Hepatocyte (in vitro differentiated cells): ENCODE data around the gene TPRG1L. TPM values are rescaled to one million over a fixed set of nuclear protein-coding genes. Genes with fewer than 3 reads are reported as not detected.

Source experiments
- DNase-seq: peaks from one replicate; pipeline ENCODE4 v3.0.0-alpha.2; 2016; ENCODE audit warnings: low spot score
- H2AFZ ChIP-seq: fragments of 200-600 bp; sonication (generic); 2 replicates; pipeline ENCODE4 v1.6.0; 2016; ENCODE audit warnings: antibody characterized with exemption, mild to moderate bottlenecking
- H3K27ac ChIP-seq: fragments of 200-600 bp; sonication (generic); 2 replicates; pipeline ENCODE4 v1.5.1; 2016; ENCODE audit warnings: mild to moderate bottlenecking
- H3K27me3 ChIP-seq: fragments of 200-600 bp; sonication (generic); 2 replicates; pipeline ENCODE4 v1.6.1; 2016
- H3K36me3 ChIP-seq: fragments of 200-600 bp; sonication (generic); replicated peaks from 2 replicates; pipeline ENCODE4 v1.5.1; 2016; ENCODE audit warnings: low read depth; ENCODE audit not compliant: insufficient read depth
- H3K4me1 ChIP-seq: fragments of 200-600 bp; sonication (generic); 2 replicates; pipeline ENCODE4 v1.5.1; 2016; ENCODE audit warnings: mild to moderate bottlenecking, moderate library complexity; ENCODE audit not compliant: insufficient read depth
- H3K4me2 ChIP-seq: fragments of 200-600 bp; sonication (generic); 2 replicates; pipeline ENCODE4 v1.6.0; 2016
- H3K4me3 ChIP-seq: fragments of 200-600 bp; sonication (generic); 2 replicates; pipeline ENCODE4 v1.5.1; 2016; ENCODE audit warnings: mild to moderate bottlenecking
- H3K79me2 ChIP-seq: fragments of 200-600 bp; sonication (generic); 2 replicates; pipeline ENCODE4 v1.6.0; 2017; ENCODE audit warnings: mild to moderate bottlenecking
- H3K9me2 ChIP-seq: fragments of 200-600 bp; sonication (generic); replicated peaks from 2 replicates; pipeline ENCODE4 v1.6.0; 2017; ENCODE audit warnings: mild to moderate bottlenecking; ENCODE audit not compliant: insufficient read depth
- H3K9me3 ChIP-seq: fragments of 200-600 bp; sonication (generic); 2 replicates; pipeline ENCODE4 v1.5.1; 2016; ENCODE audit warnings: low read depth, mild to moderate bottlenecking
- H4K20me1 ChIP-seq: fragments of 200-600 bp; sonication (generic); 2 replicates; pipeline ENCODE4 v1.6.0; 2016; ENCODE audit warnings: mild to moderate bottlenecking; ENCODE audit not compliant: insufficient read depth, poor library complexity, severe bottlenecking
- CTCF ChIP-seq: fragments of 200-600 bp; sonication (generic); IDR thresholded peaks from 2 replicates; pipeline ENCODE4 v1.5.1; 2016; ENCODE audit warnings: antibody characterized with exemption, mild to moderate bottlenecking; ENCODE audit not compliant: poor library complexity
- EZH2 ChIP-seq: fragments of 200-600 bp; sonication (generic); IDR thresholded peaks from 2 replicates; pipeline ENCODE4 v1.6.1; 2016; ENCODE audit warnings: antibody characterized with exemption, mild to moderate bottlenecking, borderline replicate concordance
- EZH2phosphoT487 ChIP-seq: fragments of 200-600 bp; sonication (generic); IDR thresholded peaks from one replicate; pipeline ENCODE4 v1.6.1; 2018; ENCODE audit warnings: antibody characterized with exemption, mild to moderate bottlenecking, low read depth, moderate library complexity; ENCODE audit not compliant: unreplicated experiment, severe bottlenecking
- WGBS: methylation state at CpG from one replicate; pipeline ENCODE4 v1.1.6; 2016; ENCODE audit warnings: low lambda C conversion rate; ENCODE audit errors: missing lambda C conversion rate; 5-methylcytosine and 5-hydroxymethylcytosine counted together
- polyA plus RNA-seq: library from polyadenylated mRNA; unstranded; fragments of >200 nt; fragmentation: Nextera tagmentation; extraction: Ambion mirVana; gene quantifications from 2 replicates; pipeline ENCODE4 v1.2.1, GENCODE V29; 2016
- total RNA-seq: library from RNA; depleted of rRNA; stranded (reverse); fragments of >200 nt; gene quantifications from 2 replicates; pipeline ENCODE4 v1.2.3, GENCODE V29; 2014

The TPRG1L gene
- total and polyA plus RNA-seq, 2 experiments from 2014 or later = 57.9 to 74.1 TPM

GRCh38 chr1:3636080-3636479 lies 11.3 kb downstream of the TPRG1L start:
- Histone ChIP-seq H3K9me3 (no peaks in the 10 kb centered on the region), H3K27me3 (no peaks in the 10 kb centered on the region), H3K4me1 (no peaks in the 10 kb centered on the region), H4K20me1 (no peaks in the 10 kb centered on the region), H3K27ac (no peak overlapping the region), H3K4me3 (no peak overlapping the region), H2AFZ (no peak overlapping the region), H3K79me2 (no peaks in the 10 kb centered on the region), H3K36me3 (no peaks in the 10 kb centered on the region), H3K4me2 (no peak overlapping the region), H3K9me2 (no peaks in the 10 kb centered on the region)
- 99% methylated on average over 9 of the region's 14 CpGs for WGBS
- no peak for DNase-seq
- TF ChIP-seq EZH2phosphoT487 = no peak
- no peak for TF ChIP-seq CTCF
- no peak for TF ChIP-seq EZH2

GRCh38 chr1:3636531-3636930 lies 11.7 kb downstream of the TPRG1L start:
- H3K27ac ChIP-seq = no peak overlapping the region

GRCh38 chr1:3638027-3638426 lies 13.2 kb downstream of the TPRG1L start:
- H3K4me2 ChIP-seq = no peak overlapping the region
- WGBS = 89% methylated on average over 12 of the region's 12 CpGs
- TF ChIP-seq EZH2phosphoT487 (no peak), EZH2 (no peak)
- no peaks in the 10 kb centered on the region for H3K9me3 ChIP-seq
- no peak overlapping the region for H3K27ac ChIP-seq
- H3K79me2 ChIP-seq = no peaks in the 10 kb centered on the region
- H2AFZ ChIP-seq = no peak overlapping the region
- H3K4me1 ChIP-seq = no peaks in the 10 kb centered on the region
- no peak for DNase-seq
- no peaks in the 10 kb centered on the region for H3K36me3 ChIP-seq
- H3K4me3 ChIP-seq = no peak overlapping the region
- no peaks in the 10 kb centered on the region for H3K27me3 ChIP-seq
- H3K9me2 ChIP-seq = no peaks in the 10 kb centered on the region
- H4K20me1 ChIP-seq = no peaks in the 10 kb centered on the region

More at GRCh38 chr1:3636531-3636930, 11.7 kb downstream of the TPRG1L start:
- Histone ChIP-seq H3K4me3 (no peak overlapping the region), H3K4me1 (no peaks in the 10 kb centered on the region), H3K27me3 (no peaks in the 10 kb centered on the region), H3K9me3 (no peaks in the 10 kb centered on the region), H2AFZ (no peak overlapping the region), H3K36me3 (no peaks in the 10 kb centered on the region), H3K79me2 (no peaks in the 10 kb centered on the region), H3K4me2 (no peak overlapping the region), H3K9me2 (no peaks in the 10 kb centered on the region), H4K20me1 (no peaks in the 10 kb centered on the region)
- no peak for DNase-seq
- WGBS = 95% methylated on average over 11 of the region's 11 CpGs
- TF ChIP-seq CTCF (no peak), EZH2phosphoT487 (no peak), EZH2 (no peak)

GRCh38 chr1:3638676-3639075 lies 13.9 kb downstream of the TPRG1L start:
- Histone ChIP-seq H3K9me3 (no peaks in the 10 kb centered on the region), H4K20me1 (no peaks in the 10 kb centered on the region), H3K27me3 (no peaks in the 10 kb centered on the region), H3K36me3 (no peaks in the 10 kb centered on the region), H3K27ac (no peak overlapping the region), H3K4me3 (no peak overlapping the region), H3K4me1 (no peaks in the 10 kb centered on the region), H3K9me2 (no peaks in the 10 kb centered on the region), H2AFZ (no peak overlapping the region), H3K4me2 (no peak overlapping the region), H3K79me2 (no peaks in the 10 kb centered on the region)
- DNase-seq = no peak
- 93% methylated on average over 15 of the region's 15 CpGs for WGBS
- TF ChIP-seq EZH2phosphoT487 (no peak), CTCF (no peak), EZH2 (no peak)
